ENCODE data around the gene AK5.
"Not testable (repeated sequence)": the region's sequence is repeated elsewhere in the genome, so short reads cannot be mapped to it uniquely, and the experiment has no call there.

AK5 gene

GRCh38 chr1:77509898-77510297, 228.1 kb downstream of the AK5 start:
- in situ Hi-C loops (cut with MboI; ENCODE audit: low pct_unique_long_range_greater_than_20kb, low sequenced_read_pairs, unreplicated experiment), result no loop called here
- TF ChIP-seq CTCF (IDR thresholded peaks at IDR 0.05; ENCODE audit: extremely low read depth, insufficient read depth, missing control alignments), result no peak
- DNase-seq (ENCODE audit: low spot score), result no peak

- in situ Hi-C loops (cut with MboI; ENCODE audit: low pct_unique_long_range_greater_than_20kb, low sequenced_read_pairs, unreplicated experiment), result no loop called here
- DNase-seq (ENCODE audit: low spot score), result no peak
- TF ChIP-seq CTCF (IDR thresholded peaks at IDR 0.05; ENCODE audit: extremely low read depth, insufficient read depth, missing control alignments), result no peak
Measured at GRCh38 chr1:77511440-77511840, 229.6 kb downstream of the AK5 start.

GRCh38 chr1:77512650-77513049, 230.8 kb downstream of the AK5 start:
- DNase-seq (ENCODE audit: low spot score); in situ Hi-C loops (cut with MboI; ENCODE audit: low pct_unique_long_range_greater_than_20kb, low sequenced_read_pairs, unreplicated experiment): not testable (repeated sequence)

GRCh38 chr1:77513839-77514763, 232.3 kb downstream of the AK5 start:
- DNase-seq (ENCODE audit: low spot score), result no peak
- in situ Hi-C loops (cut with MboI; ENCODE audit: low pct_unique_long_range_greater_than_20kb, low sequenced_read_pairs, unreplicated experiment), result no loop called here
- no peak for TF ChIP-seq CTCF (IDR thresholded peaks at IDR 0.05; ENCODE audit: extremely low read depth, insufficient read depth, missing control alignments)

GRCh38 chr1:77514921-77515776, 233.3 kb downstream of the AK5 start:
- DNase-seq (ENCODE audit: low spot score), result no peak
- in situ Hi-C loops (cut with MboI; ENCODE audit: low pct_unique_long_range_greater_than_20kb, low sequenced_read_pairs, unreplicated experiment), result no loop called here
- TF ChIP-seq CTCF (IDR thresholded peaks at IDR 0.05; ENCODE audit: extremely low read depth, insufficient read depth, missing control alignments), result no peak

- in situ Hi-C loops (cut with MboI; ENCODE audit: low pct_unique_long_range_greater_than_20kb, low sequenced_read_pairs, unreplicated experiment), result no loop called here
- DNase-seq (ENCODE audit: low spot score), result no peak
- TF ChIP-seq CTCF (IDR thresholded peaks at IDR 0.05; ENCODE audit: extremely low read depth, insufficient read depth, missing control alignments), result no peak
Measured at GRCh38 chr1:77516106-77516505, 234.3 kb downstream of the AK5 start.
